ENCODE data around the gene MTA2. TPM values are rescaled to one million over a fixed set of nuclear protein-coding genes. Genes with fewer than 3 reads are reported as not detected.

MTA2 gene
- polyA plus RNA-seq, 1 donor from 2014 or later: 130 TPM

- Histone ChIP-seq H3K4me3 (ENCODE audit: low read length) (no peak overlapping the region), H3K4me2 (ENCODE audit: low read length) (no peak overlapping the region), H3K79me2 (replicated peaks; ENCODE audit: insufficient read depth, low read length) (no peaks in the 10 kb centered on the region), H3K36me3 (ENCODE audit: insufficient read depth, low read length) (no peaks in the 10 kb centered on the region), H3K27me3 (ENCODE audit: insufficient read depth, low read depth, low read length) (no peaks in the 10 kb centered on the region), H2AFZ (ENCODE audit: low read depth, low read length) (no peak overlapping the region), H4K20me1 (ENCODE audit: insufficient read depth) (no peaks in the 10 kb centered on the region), H3K9me2 (ENCODE audit: insufficient read depth, low read length) (no peaks in the 10 kb centered on the region), H3K27ac (ENCODE audit: low read length) (no peak overlapping the region), H3K9me3 (ENCODE audit: low read length) (no peaks in the 10 kb centered on the region), H3F3A (ENCODE audit: insufficient read depth, low read length, poor library complexity, severe bottlenecking) (no peaks in the 10 kb centered on the region), H3K9ac (ENCODE audit: low read length) (no peak overlapping the region)
- TF ChIP-seq, protein P1, sequence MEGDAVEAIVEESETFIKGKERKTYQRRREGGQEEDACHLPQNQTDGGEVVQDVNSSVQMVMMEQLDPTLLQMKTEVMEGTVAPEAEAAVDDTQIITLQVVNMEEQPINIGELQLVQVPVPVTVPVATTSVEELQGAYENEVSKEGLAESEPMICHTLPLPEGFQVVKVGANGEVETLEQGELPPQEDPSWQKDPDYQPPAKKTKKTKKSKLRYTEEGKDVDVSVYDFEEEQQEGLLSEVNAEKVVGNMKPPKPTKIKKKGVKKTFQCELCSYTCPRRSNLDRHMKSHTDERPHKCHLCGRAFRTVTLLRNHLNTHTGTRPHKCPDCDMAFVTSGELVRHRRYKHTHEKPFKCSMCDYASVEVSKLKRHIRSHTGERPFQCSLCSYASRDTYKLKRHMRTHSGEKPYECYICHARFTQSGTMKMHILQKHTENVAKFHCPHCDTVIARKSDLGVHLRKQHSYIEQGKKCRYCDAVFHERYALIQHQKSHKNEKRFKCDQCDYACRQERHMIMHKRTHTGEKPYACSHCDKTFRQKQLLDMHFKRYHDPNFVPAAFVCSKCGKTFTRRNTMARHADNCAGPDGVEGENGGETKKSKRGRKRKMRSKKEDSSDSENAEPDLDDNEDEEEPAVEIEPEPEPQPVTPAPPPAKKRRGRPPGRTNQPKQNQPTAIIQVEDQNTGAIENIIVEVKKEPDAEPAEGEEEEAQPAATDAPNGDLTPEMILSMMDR (IDR thresholded peaks at IDR 0.05; ENCODE audit: poor library complexity, severe bottlenecking): no peak
- TF ChIP-seq POLR2AphosphoS5 (IDR thresholded peaks at IDR 0.05) (no peak), SMC3 (conservative IDR thresholded peaks at IDR 0.05; ENCODE audit: poor library complexity) (no peak), EP300 (conservative IDR thresholded peaks at IDR 0.05; ENCODE audit: poor library complexity, severe bottlenecking) (no peak), TAF1 (IDR thresholded peaks at IDR 0.05; ENCODE audit: low read depth) (no peak), MXI1 (conservative IDR thresholded peaks at IDR 0.05; ENCODE audit: poor library complexity, severe bottlenecking) (no peak), RAD21 (conservative IDR thresholded peaks at IDR 0.05) (no peak), EZH2 (IDR thresholded peaks at IDR 0.05; ENCODE audit: borderline replicate concordance, insufficient read depth, low read length, poor library complexity, severe bottlenecking) (no peak)
- TF ChIP-seq, protein P2, sequence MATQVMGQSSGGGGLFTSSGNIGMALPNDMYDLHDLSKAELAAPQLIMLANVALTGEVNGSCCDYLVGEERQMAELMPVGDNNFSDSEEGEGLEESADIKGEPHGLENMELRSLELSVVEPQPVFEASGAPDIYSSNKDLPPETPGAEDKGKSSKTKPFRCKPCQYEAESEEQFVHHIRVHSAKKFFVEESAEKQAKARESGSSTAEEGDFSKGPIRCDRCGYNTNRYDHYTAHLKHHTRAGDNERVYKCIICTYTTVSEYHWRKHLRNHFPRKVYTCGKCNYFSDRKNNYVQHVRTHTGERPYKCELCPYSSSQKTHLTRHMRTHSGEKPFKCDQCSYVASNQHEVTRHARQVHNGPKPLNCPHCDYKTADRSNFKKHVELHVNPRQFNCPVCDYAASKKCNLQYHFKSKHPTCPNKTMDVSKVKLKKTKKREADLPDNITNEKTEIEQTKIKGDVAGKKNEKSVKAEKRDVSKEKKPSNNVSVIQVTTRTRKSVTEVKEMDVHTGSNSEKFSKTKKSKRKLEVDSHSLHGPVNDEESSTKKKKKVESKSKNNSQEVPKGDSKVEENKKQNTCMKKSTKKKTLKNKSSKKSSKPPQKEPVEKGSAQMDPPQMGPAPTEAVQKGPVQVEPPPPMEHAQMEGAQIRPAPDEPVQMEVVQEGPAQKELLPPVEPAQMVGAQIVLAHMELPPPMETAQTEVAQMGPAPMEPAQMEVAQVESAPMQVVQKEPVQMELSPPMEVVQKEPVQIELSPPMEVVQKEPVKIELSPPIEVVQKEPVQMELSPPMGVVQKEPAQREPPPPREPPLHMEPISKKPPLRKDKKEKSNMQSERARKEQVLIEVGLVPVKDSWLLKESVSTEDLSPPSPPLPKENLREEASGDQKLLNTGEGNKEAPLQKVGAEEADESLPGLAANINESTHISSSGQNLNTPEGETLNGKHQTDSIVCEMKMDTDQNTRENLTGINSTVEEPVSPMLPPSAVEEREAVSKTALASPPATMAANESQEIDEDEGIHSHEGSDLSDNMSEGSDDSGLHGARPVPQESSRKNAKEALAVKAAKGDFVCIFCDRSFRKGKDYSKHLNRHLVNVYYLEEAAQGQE (IDR thresholded peaks at IDR 0.05; ENCODE audit: borderline replicate concordance): no peak
Observed at GRCh38 chr11:62556875-62557631, 44.6 kb downstream of the MTA2 start.

DNA sequence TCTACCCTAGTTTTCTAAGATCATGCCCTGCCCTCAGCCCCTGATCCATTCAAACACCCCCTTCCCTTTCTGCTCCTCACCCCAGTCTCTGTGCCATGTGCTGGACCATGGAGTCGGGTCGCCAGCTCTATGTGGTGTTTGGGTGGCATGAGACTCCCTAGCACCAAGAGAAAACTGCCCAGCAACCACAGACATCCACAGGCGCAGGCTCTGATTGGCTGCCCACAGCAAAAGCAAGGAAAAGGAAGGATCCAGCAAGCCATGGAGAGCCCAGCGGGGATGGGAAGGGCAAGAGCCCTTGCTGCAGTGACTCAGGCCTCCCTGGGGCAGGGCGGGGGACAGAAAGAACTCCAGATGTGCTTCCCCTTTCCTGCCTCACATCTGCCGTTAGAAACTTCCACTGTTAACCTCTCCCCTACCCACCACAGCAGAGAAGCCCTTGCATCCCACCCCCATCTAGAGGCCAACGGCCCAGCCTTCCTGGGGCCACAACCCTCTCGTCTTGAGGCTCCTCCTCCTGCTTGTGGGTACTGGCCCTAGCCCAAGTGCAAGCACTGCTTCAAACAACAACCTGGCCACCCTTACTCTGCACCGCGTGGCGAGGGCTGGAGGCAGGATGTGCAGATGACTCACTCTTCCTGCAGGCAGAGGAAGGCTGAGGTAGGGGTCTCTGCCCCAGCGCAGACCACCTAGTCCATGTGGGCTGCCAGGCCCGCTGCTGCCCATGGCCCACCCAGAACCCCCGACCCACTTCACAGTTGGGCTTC is 45.4 kb downstream of the MTA2 start:
- Histone ChIP-seq H3K36me3 (ENCODE audit: insufficient read depth, low read length) (no peaks in the 10 kb centered on the region), H2AFZ (ENCODE audit: low read depth, low read length) (no peak overlapping the region), H3K27ac (ENCODE audit: low read length) (no peak overlapping the region), H3K9me2 (ENCODE audit: insufficient read depth, low read length) (no peaks in the 10 kb centered on the region), H4K20me1 (ENCODE audit: insufficient read depth) (no peaks in the 10 kb centered on the region), H3K27me3 (ENCODE audit: insufficient read depth, low read depth, low read length) (no peaks in the 10 kb centered on the region), H3F3A (ENCODE audit: insufficient read depth, low read length, poor library complexity, severe bottlenecking) (no peaks in the 10 kb centered on the region), H3K79me2 (replicated peaks; ENCODE audit: insufficient read depth, low read length) (no peaks in the 10 kb centered on the region), H3K4me2 (ENCODE audit: low read length) (no peak overlapping the region), H3K4me3 (ENCODE audit: low read length) (no peak overlapping the region), H3K9ac (ENCODE audit: low read length) (no peak overlapping the region), H3K9me3 (ENCODE audit: low read length) (no peaks in the 10 kb centered on the region)
- no peak for TF ChIP-seq MXI1 (conservative IDR thresholded peaks at IDR 0.05; ENCODE audit: poor library complexity, severe bottlenecking)
- TF ChIP-seq, protein P1 (IDR thresholded peaks at IDR 0.05; ENCODE audit: poor library complexity, severe bottlenecking): no peak
- TF ChIP-seq, protein P2 (IDR thresholded peaks at IDR 0.05; ENCODE audit: borderline replicate concordance): no peak
- TF ChIP-seq TAF1 (IDR thresholded peaks at IDR 0.05; ENCODE audit: low read depth): no peak
- TF ChIP-seq POLR2AphosphoS5 (IDR thresholded peaks at IDR 0.05): no peak
- no peak for TF ChIP-seq EZH2 (IDR thresholded peaks at IDR 0.05; ENCODE audit: borderline replicate concordance, insufficient read depth, low read length, poor library complexity, severe bottlenecking)
- no peak for TF ChIP-seq EP300 (conservative IDR thresholded peaks at IDR 0.05; ENCODE audit: poor library complexity, severe bottlenecking)
- no peak for TF ChIP-seq RAD21 (conservative IDR thresholded peaks at IDR 0.05)
- no peak for TF ChIP-seq SMC3 (conservative IDR thresholded peaks at IDR 0.05; ENCODE audit: poor library complexity)
